ENCODE data around the gene BICRAL.

Gene BICRAL

DNA sequence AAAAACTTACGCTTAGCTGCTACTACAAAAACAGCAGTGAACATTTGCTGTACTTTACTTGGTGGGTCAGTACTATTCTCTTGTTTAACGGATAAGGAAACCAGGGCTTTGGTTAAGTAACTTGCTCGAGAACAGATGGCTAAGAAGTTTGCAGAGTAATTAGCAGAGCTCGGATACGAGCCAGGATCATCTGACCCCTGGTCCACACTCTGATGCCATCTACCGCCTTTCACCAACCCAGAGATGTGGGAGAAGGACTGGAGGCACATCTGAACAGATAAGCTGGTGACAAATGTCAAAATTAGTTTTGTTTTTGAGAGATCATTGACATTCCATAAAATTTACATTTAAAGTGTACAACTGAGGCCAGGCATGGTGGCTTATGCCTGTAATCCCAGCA lies 78.6 kb downstream of the BICRAL start:
- H3K4me2 ChIP-seq (ENCODE audit: low read depth, low read length, poor library complexity, severe bottlenecking), result no peak overlapping the region
- no peaks in the 10 kb centered on the region for H3K9me2 ChIP-seq (replicated peaks; ENCODE audit: insufficient read depth, low read length)
- H2AFZ ChIP-seq (ENCODE audit: low read depth, low read length, severe bottlenecking), result no peak overlapping the region
- H3K36me3 ChIP-seq (ENCODE audit: low read length), result peaks cover 22% of the 10 kb centered on the region
- H3K9ac ChIP-seq (ENCODE audit: low read length), result no peak overlapping the region
- H3K79me2 ChIP-seq (ENCODE audit: insufficient read depth, low read length), result no peaks in the 10 kb centered on the region
- no peak overlapping the region for H3K4me3 ChIP-seq (ENCODE audit: insufficient read depth, low read length, poor library complexity, severe bottlenecking)
- H3K27me3 ChIP-seq (ENCODE audit: low read length), result no peaks in the 10 kb centered on the region
- H3F3A ChIP-seq (ENCODE audit: insufficient read depth), result no peaks in the 10 kb centered on the region
- no peak overlapping the region for H3K27ac ChIP-seq (ENCODE audit: low read depth, low read length)
- TF ChIP-seq, protein P1, sequence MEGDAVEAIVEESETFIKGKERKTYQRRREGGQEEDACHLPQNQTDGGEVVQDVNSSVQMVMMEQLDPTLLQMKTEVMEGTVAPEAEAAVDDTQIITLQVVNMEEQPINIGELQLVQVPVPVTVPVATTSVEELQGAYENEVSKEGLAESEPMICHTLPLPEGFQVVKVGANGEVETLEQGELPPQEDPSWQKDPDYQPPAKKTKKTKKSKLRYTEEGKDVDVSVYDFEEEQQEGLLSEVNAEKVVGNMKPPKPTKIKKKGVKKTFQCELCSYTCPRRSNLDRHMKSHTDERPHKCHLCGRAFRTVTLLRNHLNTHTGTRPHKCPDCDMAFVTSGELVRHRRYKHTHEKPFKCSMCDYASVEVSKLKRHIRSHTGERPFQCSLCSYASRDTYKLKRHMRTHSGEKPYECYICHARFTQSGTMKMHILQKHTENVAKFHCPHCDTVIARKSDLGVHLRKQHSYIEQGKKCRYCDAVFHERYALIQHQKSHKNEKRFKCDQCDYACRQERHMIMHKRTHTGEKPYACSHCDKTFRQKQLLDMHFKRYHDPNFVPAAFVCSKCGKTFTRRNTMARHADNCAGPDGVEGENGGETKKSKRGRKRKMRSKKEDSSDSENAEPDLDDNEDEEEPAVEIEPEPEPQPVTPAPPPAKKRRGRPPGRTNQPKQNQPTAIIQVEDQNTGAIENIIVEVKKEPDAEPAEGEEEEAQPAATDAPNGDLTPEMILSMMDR (IDR thresholded peaks at IDR 0.05; ENCODE audit: insufficient read depth, low read length, poor library complexity, severe bottlenecking), result no peak
- TF ChIP-seq EZH2phosphoT487 (conservative IDR thresholded peaks at IDR 0.05; ENCODE audit: low read length), result no peak
- H4K20me1 ChIP-seq (ENCODE audit: low read depth, low read length), result no peaks in the 10 kb centered on the region
- no peaks in the 10 kb centered on the region for H3K9me3 ChIP-seq (ENCODE audit: insufficient read depth, low read length)

GRCh38 chr6:42864602-42865001 lies 82.8 kb downstream of the BICRAL start:
- no peak overlapping the region for H2AFZ ChIP-seq (ENCODE audit: low read depth, low read length, severe bottlenecking)
- H3K79me2 ChIP-seq (ENCODE audit: insufficient read depth, low read length), result no peaks in the 10 kb centered on the region
- no peaks in the 10 kb centered on the region; the same call in 1 of the 2 replicates for H3F3A ChIP-seq (ENCODE audit: insufficient read depth)
- H4K20me1 ChIP-seq (ENCODE audit: low read depth, low read length), result no peaks in the 10 kb centered on the region
- no peak overlapping the region for H3K4me3 ChIP-seq (ENCODE audit: insufficient read depth, low read length, poor library complexity, severe bottlenecking)
- peaks cover 17% of the 10 kb centered on the region for H3K36me3 ChIP-seq (ENCODE audit: low read length)
- no peak for TF ChIP-seq EZH2phosphoT487 (conservative IDR thresholded peaks at IDR 0.05; ENCODE audit: low read length)
- TF ChIP-seq, protein P1 (IDR thresholded peaks at IDR 0.05; ENCODE audit: insufficient read depth, low read length, poor library complexity, severe bottlenecking), result no peak
- no peaks in the 10 kb centered on the region for H3K27me3 ChIP-seq (ENCODE audit: low read length)
- no peak overlapping the region for H3K27ac ChIP-seq (ENCODE audit: low read depth, low read length)
- H3K9ac ChIP-seq (ENCODE audit: low read length), result no peak overlapping the region
- H3K9me2 ChIP-seq (replicated peaks; ENCODE audit: insufficient read depth, low read length), result no peaks in the 10 kb centered on the region
- no peak overlapping the region for H3K4me2 ChIP-seq (ENCODE audit: low read depth, low read length, poor library complexity, severe bottlenecking)
- no peaks in the 10 kb centered on the region for H3K9me3 ChIP-seq (ENCODE audit: insufficient read depth, low read length)

DNA sequence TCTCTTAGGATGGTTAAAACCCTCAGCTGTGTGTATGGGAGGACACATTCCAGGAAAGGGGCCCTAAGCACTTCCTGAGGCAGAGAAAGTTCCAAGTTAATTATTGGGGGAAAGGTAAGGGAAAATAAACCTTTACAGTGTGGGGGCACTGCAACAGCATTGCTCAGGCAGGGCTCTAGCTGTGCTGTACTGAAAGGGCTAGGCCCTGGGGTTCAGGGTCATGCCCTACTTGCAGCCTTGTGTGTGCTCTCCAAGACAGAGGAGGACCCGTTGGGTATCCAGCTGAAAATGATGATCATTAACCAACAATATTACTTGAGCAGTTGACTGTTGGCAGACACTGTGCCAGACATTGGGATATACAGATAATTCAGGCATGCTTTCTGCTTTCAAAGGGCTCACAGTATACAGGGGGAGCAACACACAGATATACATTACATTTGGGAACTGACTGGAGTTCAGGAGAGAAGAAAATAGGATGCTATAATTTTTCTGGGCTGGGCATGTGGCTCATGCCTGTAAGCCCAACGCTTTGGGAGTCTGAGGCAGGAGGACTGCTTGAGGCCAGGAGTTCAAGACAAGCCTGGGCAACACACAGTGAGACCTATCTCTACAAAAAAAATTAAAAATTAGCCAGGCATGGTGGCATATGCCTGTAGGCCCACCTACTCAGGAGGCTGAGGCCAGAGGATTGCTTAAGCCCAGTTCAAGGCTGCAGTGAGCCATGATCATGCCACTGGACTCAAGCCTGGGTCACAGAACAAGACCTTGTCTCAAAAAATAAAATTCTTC lies 88.5 kb downstream of the BICRAL start:
- H3F3A ChIP-seq (ENCODE audit: insufficient read depth), result peaks cover 16% of the 10 kb centered on the region
- no peaks in the 10 kb centered on the region for H3K9me2 ChIP-seq (replicated peaks; ENCODE audit: insufficient read depth, low read length)
- no peak overlapping the region for H3K4me3 ChIP-seq (ENCODE audit: insufficient read depth, low read length, poor library complexity, severe bottlenecking)
- no peak overlapping the region for H3K4me2 ChIP-seq (ENCODE audit: low read depth, low read length, poor library complexity, severe bottlenecking)
- no peaks in the 10 kb centered on the region for H3K9me3 ChIP-seq (ENCODE audit: insufficient read depth, low read length)
- no peak overlapping the region for H2AFZ ChIP-seq (ENCODE audit: low read depth, low read length, severe bottlenecking)
- TF ChIP-seq EZH2phosphoT487 (conservative IDR thresholded peaks at IDR 0.05; ENCODE audit: low read length), result no peak
- TF ChIP-seq, protein P1 (IDR thresholded peaks at IDR 0.05; ENCODE audit: insufficient read depth, low read length, poor library complexity, severe bottlenecking), result no peak
- peak overlapping the region; percentile 1; the same call in 1 of the 2 replicates for H3K27ac ChIP-seq (ENCODE audit: low read depth, low read length)
- H4K20me1 ChIP-seq (ENCODE audit: low read depth, low read length), result no peaks in the 10 kb centered on the region
- H3K27me3 ChIP-seq (ENCODE audit: low read length), result no peaks in the 10 kb centered on the region
- peaks cover 3% of the 10 kb centered on the region; the same call in 1 of the 2 replicates for H3K36me3 ChIP-seq (ENCODE audit: low read length)
- no peaks in the 10 kb centered on the region for H3K79me2 ChIP-seq (ENCODE audit: insufficient read depth, low read length)
- H3K9ac ChIP-seq (ENCODE audit: low read length), result no peak overlapping the region
